Measurements from ENCODE around the gene SEMA4C. TPM values are rescaled to one million over a fixed set of nuclear protein-coding genes. Genes with fewer than 3 reads are reported as not detected.

Gene SEMA4C
- total RNA-seq, 1 donor from 2014 or later: 58.1 TPM

DNA sequence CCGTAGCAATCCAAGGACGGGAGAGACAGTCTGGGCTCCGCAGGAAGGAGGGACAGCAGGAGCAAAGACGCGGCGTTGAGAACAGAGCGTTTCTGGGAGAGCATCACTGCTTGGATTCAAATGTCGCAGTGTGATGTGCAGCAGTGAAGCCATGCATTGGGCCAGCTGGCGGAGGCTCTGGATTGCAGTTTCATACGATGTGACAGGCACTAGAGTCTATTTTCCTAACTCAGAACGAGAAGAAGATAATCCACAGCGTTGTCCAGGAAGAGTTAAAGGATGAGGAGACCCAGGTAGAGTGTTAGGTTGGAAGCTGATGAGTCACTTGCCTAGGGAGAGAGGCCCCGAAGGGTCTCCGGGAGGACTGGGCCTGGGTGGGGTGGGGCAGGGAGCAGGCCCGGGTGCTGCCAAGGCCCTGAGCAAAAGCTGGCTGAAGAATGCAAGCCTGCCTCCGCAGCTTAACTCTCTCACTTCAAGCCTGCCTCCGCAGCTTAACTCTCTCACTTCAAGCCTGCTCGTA, 17.7 kb upstream of the SEMA4C start:
- Mint-ChIP-seq H3K4me3 (peak overlapping the region; percentile 66), H3K27ac (peak overlapping the region; percentile 91), H3K4me1 (ENCODE audit: unreplicated experiment) (peaks cover 45% of the 10 kb centered on the region), H3K27me3 (no peaks in the 10 kb centered on the region), H3K36me3 (no peaks in the 10 kb centered on the region), H3K9me3 (no peaks in the 10 kb centered on the region)
- TF ChIP-seq CTCF (conservative IDR thresholded peaks at IDR 0.05): no peak
- DNase-seq (ENCODE audit: extremely low spot score, unreplicated experiment): no peak

DNA sequence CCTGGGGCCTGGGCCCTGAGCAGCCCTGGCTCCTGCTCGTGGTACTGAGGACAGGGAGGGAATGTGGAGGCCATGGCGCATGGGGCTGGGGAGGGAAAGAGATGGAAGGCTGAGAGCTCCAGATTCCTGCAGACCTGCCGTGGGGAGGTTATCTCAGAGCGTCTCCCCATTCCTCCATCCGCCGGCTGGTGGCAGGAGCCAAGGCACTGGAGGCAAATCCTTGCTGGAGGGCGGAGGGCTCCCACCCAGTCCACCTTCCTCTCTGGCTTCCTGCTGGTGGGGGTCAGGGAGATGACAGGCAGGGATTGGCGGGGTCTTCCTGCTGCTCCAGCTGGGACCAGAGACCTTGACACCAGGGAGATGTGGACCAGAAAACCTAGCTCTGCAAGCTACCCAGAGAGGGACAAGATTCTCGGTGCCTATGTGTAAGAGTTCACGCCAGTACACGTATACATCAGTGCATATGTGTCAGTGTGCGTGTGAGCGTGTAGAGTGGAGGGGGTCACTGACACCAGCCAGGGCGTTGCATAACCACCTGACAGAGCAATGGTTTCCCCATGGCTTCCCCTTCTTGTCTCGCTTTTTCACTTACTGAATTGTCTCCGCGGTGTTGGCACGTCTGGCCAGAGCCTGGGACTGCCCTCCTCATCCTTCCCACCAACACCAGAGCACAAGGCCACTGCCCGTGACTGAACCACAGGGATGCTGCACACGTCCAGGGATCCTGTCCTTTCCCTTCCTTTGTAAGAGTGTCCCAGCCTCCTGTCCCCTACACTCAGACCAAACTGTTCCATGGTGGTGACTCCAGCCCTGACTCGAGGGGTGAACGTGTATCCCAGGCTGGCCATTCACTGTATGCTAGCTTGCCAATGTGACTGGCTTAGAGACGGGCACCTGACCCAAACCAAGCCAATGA, 15.8 kb upstream of the SEMA4C start:
- no peak for TF ChIP-seq CTCF (conservative IDR thresholded peaks at IDR 0.05)
- no peaks in the 10 kb centered on the region for H3K27me3 Mint-ChIP-seq
- peaks cover 41% of the 10 kb centered on the region for H3K4me1 Mint-ChIP-seq (ENCODE audit: unreplicated experiment)
- H3K9me3 Mint-ChIP-seq: no peaks in the 10 kb centered on the region
- H3K4me3 Mint-ChIP-seq: no peak overlapping the region
- DNase-seq (ENCODE audit: extremely low spot score, unreplicated experiment): no peak
- H3K36me3 Mint-ChIP-seq: no peaks in the 10 kb centered on the region
- peak overlapping the region; percentile 52 for H3K27ac Mint-ChIP-seq

- H3K4me1 Mint-ChIP-seq (ENCODE audit: unreplicated experiment): peaks cover 35% of the 10 kb centered on the region
- no peak for TF ChIP-seq CTCF (conservative IDR thresholded peaks at IDR 0.05)
- H3K27ac Mint-ChIP-seq: peak overlapping the region; percentile 21
- no peaks in the 10 kb centered on the region for H3K9me3 Mint-ChIP-seq
- no peaks in the 10 kb centered on the region for H3K36me3 Mint-ChIP-seq
- DNase-seq (ENCODE audit: extremely low spot score, unreplicated experiment): no peak
- H3K27me3 Mint-ChIP-seq: no peaks in the 10 kb centered on the region
- H3K4me3 Mint-ChIP-seq: no peak overlapping the region
These were observed 14.6 kb upstream of the SEMA4C start for GRCh38 chr2:96884299-96885094.

GRCh38 chr2:96883306-96883705, 13.4 kb upstream of the SEMA4C start:
- no peak for TF ChIP-seq CTCF (conservative IDR thresholded peaks at IDR 0.05)
- DNase-seq (ENCODE audit: extremely low spot score, unreplicated experiment): no peak
- Mint-ChIP-seq H3K36me3 (no peaks in the 10 kb centered on the region), H3K27ac (no peak overlapping the region), H3K4me3 (no peak overlapping the region), H3K4me1 (ENCODE audit: unreplicated experiment) (peaks cover 31% of the 10 kb centered on the region), H3K27me3 (no peaks in the 10 kb centered on the region), H3K9me3 (no peaks in the 10 kb centered on the region)

DNA sequence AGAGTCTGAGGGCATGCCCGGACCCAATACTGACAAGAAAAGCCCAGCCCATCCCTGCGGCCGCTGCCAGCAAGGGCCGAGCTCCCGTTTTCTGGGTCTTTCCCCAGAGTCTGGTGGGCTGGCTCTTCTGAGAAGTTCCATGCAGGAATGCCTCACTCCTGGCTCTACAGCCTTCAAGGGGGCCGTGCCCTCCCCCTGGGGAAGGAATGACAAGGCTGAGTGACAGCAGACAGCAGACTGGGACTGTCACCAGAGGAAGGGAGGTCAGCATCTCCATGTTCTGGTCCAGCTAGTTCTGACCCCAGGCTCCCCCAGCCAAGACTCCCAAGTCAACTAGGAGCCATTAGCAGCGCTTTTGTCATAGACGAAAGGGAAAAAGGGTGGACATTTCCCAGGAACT, 13.0 kb upstream of the SEMA4C start:
- no peak overlapping the region for H3K27ac Mint-ChIP-seq
- H3K4me1 Mint-ChIP-seq (ENCODE audit: unreplicated experiment): peaks cover 27% of the 10 kb centered on the region
- DNase-seq (ENCODE audit: extremely low spot score, unreplicated experiment): no peak
- H3K27me3 Mint-ChIP-seq: no peaks in the 10 kb centered on the region
- no peaks in the 10 kb centered on the region for H3K9me3 Mint-ChIP-seq
- H3K36me3 Mint-ChIP-seq: no peaks in the 10 kb centered on the region
- no peak overlapping the region for H3K4me3 Mint-ChIP-seq
- TF ChIP-seq CTCF (conservative IDR thresholded peaks at IDR 0.05): no peak

All from type B pancreatic cell (in vitro differentiated cells).